K562 (cell line): ENCODE results near the gene SEC24C. TPM values are rescaled to one million over a fixed set of nuclear protein-coding genes. Genes with fewer than 3 reads are reported as not detected.

Experiments
- ATAC-seq: fragments of 200-7000 bp; cut with Tn5 transposase; 3 replicates; pipeline ENCODE4 v1.9.1; 2020; ENCODE audit warnings: moderate library complexity
- BruUV-seq: library from RNA; stranded (reverse); fragments of 400-500 nt; replicated peaks from 2 replicates; lab custom pipeline; 2021; lab: Mats Ljungman, UMichigan
- CTCF ChIA-PET: fragments of 300-600 bp; formaldehyde crosslinking; extraction: SDS; loops from one replicate; lab custom pipeline; 2021; ENCODE audit warnings: low intra/inter-chr PET ratio; lab: Yijun Ruan, JAX
- POLR2A ChIA-PET: fragments of 300-600, 350-650 bp; sonication (Branson Sonifier 250); formaldehyde crosslinking; extraction: SDS; loops from one replicate; lab custom pipeline; 2021; ENCODE audit warnings: antibody characterized with exemption, inconsistent platforms; lab: Yijun Ruan, JAX
- DNase-seq, 4 experiments: peaks; one replicate each; pipeline versions ENCODE4 v3.0.0 to v3.0.0-alpha.2; 2011 to 2018; ENCODE audit warnings: low spot score in 3 of 4, mixed read lengths in 3 of 4; ENCODE audit errors: extremely low read depth in 1 of 4
- FAIRE-seq: peaks from 2 replicates; lab custom pipeline; 2011; peaks lifted over from hg19 to GRCh38; lab: Jason Lieb, UNC
- H2AFZ ChIP-seq: 2 replicates; pipeline ENCODE4 v1.6.0; 2011; ENCODE audit warnings: low read depth, low read length, control low read depth, inconsistent platforms
- H3K27ac ChIP-seq: fragments of 200-600 bp; 3 replicates; pipeline ENCODE4 v1.8.0; 2011; ENCODE audit warnings: low read depth, mild to moderate bottlenecking, control low read depth, inconsistent platforms, low read length, moderate library complexity, mixed read lengths; ENCODE audit errors: extremely low read depth
- H3K27me3 ChIP-seq, 2 experiments: fragments of 300-600 bp in 1 of 2; 2 replicates in 1 of 2; 3 replicates in 1 of 2; pipeline versions ENCODE4 v1.6.0 to v1.8.0; 2011; ENCODE audit warnings: inconsistent platforms in 2 of 2, low read length in 2 of 2, mild to moderate bottlenecking in 1 of 2, mixed read lengths in 1 of 2, moderate library complexity in 1 of 2; ENCODE audit not compliant: control insufficient read depth in 2 of 2, insufficient read depth in 2 of 2
- H3K36me3 ChIP-seq: fragments of 300-600 bp; 3 replicates; pipeline ENCODE4 v1.8.0; 2011; ENCODE audit warnings: mild to moderate bottlenecking, low read length, inconsistent platforms; ENCODE audit not compliant: control insufficient read depth, insufficient read depth
- H3K4me1 ChIP-seq, 2 experiments: fragments of 200-600 bp in 1 of 2; replicated peaks in 1 of 2; 2 replicates in 1 of 2; 3 replicates in 1 of 2; pipeline versions ENCODE4 v1.5.1 to v1.8.0; 2011; ENCODE audit warnings: inconsistent platforms in 2 of 2, low read length in 2 of 2, mild to moderate bottlenecking in 1 of 2, mixed read lengths in 1 of 2, moderate library complexity in 1 of 2; ENCODE audit not compliant: control insufficient read depth in 2 of 2, insufficient read depth in 2 of 2
- H3K4me2 ChIP-seq: 2 replicates; pipeline ENCODE4 v1.6.1; 2011; ENCODE audit warnings: low read length, control low read depth, inconsistent platforms, mixed read lengths; ENCODE audit not compliant: insufficient read depth
- H3K4me3 ChIP-seq: fragments of 200-600 bp; sonication (generic), shearing (Covaris generic); 2 replicates; pipeline ENCODE4 v1.5.1; 2016; ENCODE audit warnings: control low read depth, inconsistent platforms
- H3K79me2 ChIP-seq: fragments of 200-600 bp; 3 replicates; pipeline ENCODE4 v1.8.0; 2011; ENCODE audit warnings: low read length, inconsistent platforms; ENCODE audit not compliant: control insufficient read depth, insufficient read depth
- H3K9ac ChIP-seq, 2 experiments: 2 replicates each; pipeline versions ENCODE4 v1.6.0 to v1.6.1; 2011; ENCODE audit warnings: low read depth in 2 of 2, low read length in 2 of 2, control low read depth in 1 of 2, inconsistent platforms in 1 of 2, mild to moderate bottlenecking in 1 of 2, mixed read lengths in 1 of 2; ENCODE audit not compliant: insufficient read depth in 1 of 2
- H3K9me1 ChIP-seq: one replicate; pipeline ENCODE4 v1.6.0; 2011; ENCODE audit warnings: inconsistent platforms, mild to moderate bottlenecking, low read length, moderate library complexity; ENCODE audit not compliant: control insufficient read depth, insufficient read depth
- H3K9me3 ChIP-seq: replicated peaks from 2 replicates; pipeline ENCODE4 v1.5.1; 2011; ENCODE audit warnings: low read depth, low read length, inconsistent platforms; ENCODE audit not compliant: control insufficient read depth, insufficient read depth
- H4K20me1 ChIP-seq: replicated peaks from 2 replicates; pipeline ENCODE4 v1.6.1; 2011; ENCODE audit warnings: low read length, inconsistent platforms, mixed read lengths; ENCODE audit not compliant: control insufficient read depth, insufficient read depth
- CEBPG ChIP-seq, 3 experiments: fragments of 200-800 bp in 1 of 3; sonication (Bioruptor generic) in 1 of 3; sonication (generic) in 1 of 3; formaldehyde crosslinking in 1 of 3; IDR thresholded peaks in 2 of 3; conservative IDR thresholded peaks in 1 of 3; 2 replicates each; pipeline versions ENCODE4 v1.6.1 to v1.8.0; 2016 to 2022; ENCODE audit warnings: missing compliant biosample characterization in 2 of 3, missing genetic modification characterization in 2 of 3, mild to moderate bottlenecking in 1 of 3, missing genetic modification reagents in 1 of 3
- DPF2 ChIP-seq: fragments of 450-650 bp; IDR thresholded peaks from 2 replicates; pipeline ENCODE4 v1.6.1; 2016
- ETV6 ChIP-seq, 3 experiments: fragments of 150-350 bp in 1 of 3; sonication (generic) in 1 of 3; formaldehyde crosslinking in 1 of 3; IDR thresholded peaks; 2 replicates each; pipeline versions ENCODE4 v1.6.1 to v1.8.0; 2014 to 2022; ENCODE audit warnings: borderline replicate concordance in 2 of 3, low read depth in 2 of 3, antibody characterized with exemption in 1 of 3, low read length in 1 of 3, mild to moderate bottlenecking in 1 of 3, missing genetic modification reagents in 1 of 3
- PRPF4 ChIP-seq: fragments of 200-400 bp; formaldehyde crosslinking; IDR thresholded peaks from one replicate; pipeline ENCODE4 v1.6.1; 2017; ENCODE audit warnings: low read length, low read depth, mild to moderate bottlenecking; ENCODE audit not compliant: insufficient read depth, poor library complexity, severe bottlenecking
- WGBS: fragments of 100-300 bp; shearing (Covaris generic); methylation state at CpG from one replicate; pipeline ENCODE4 v1.1.6; 2016; ENCODE audit warnings: low coverage, mixed read lengths; ENCODE audit not compliant: insufficient coverage; ENCODE audit errors: missing lambda C conversion rate; 5-methylcytosine and 5-hydroxymethylcytosine counted together
- in situ Hi-C: fragments of 300-500 bp; cut with MboI; formaldehyde crosslinking; loops from 4 replicates; pipeline ENCODE4 v1.15.0; 2018; ENCODE audit warnings: inconsistent platforms, mixed read lengths
- intact Hi-C: fragments of 100-400 bp; cut with micrococcal nuclease; formaldehyde crosslinking; loops from 2 replicates; pipeline ENCODE4 v1.14.2; 2022
- polyA plus RNA-seq, 8 experiments: library from polyadenylated mRNA; depleted of rRNA in 4 of 8; stranded (reverse) in 5 of 8; unstranded in 3 of 8; fragments of >200 nt; fragmentation: Nextera tagmentation in 2 of 8; fragmentation: Illumina TruSeq in 1 of 8; extraction: Ambion mirVana in 2 of 8; extraction: Trizol in 1 of 8; gene quantifications; 2 replicates each; pipeline versions ENCODE4 v1.2.1 to v1.2.3, GENCODE V29; 2011 to 2014; ENCODE audit warnings: inconsistent platforms in 1 of 8, missing spikeins in 1 of 8
- total RNA-seq, 7 experiments: library from RNA; depleted of rRNA in 6 of 7; stranded (reverse); fragments of >200 nt in 6 of 7; fragmentation: Illumina TruSeq in 2 of 7; extraction: Trizol in 2 of 7; gene quantifications; 2 replicates each; pipeline versions ENCODE4 v1.2.1 to v1.2.3, GENCODE V29; 2011 to 2021; ENCODE audit warnings: low replicate concordance in 1 of 7
- TF ChIP-seq, protein P1 (sequence below): fragments of 200-800 bp; sonication (Bioruptor generic); IDR thresholded peaks from 2 replicates; pipeline ENCODE4 v1.6.1; 2017; ENCODE audit warnings: missing genetic modification characterization, missing compliant biosample characterization

The SEC24C gene
- total and polyA plus RNA-seq, 9 of the 15 experiments (the other 6 are each of a cell fraction or from before 2014, with no cell fraction given) = 19.0 to 115 (median 70.5) TPM

GRCh38 chr10:73812657-73813056 is 68.5 kb downstream of the SEC24C start:
- Histone ChIP-seq H3K9ac (peak overlapping the region in 1 of 2 experiments; percentile 73; a peak in 1 of 4 replicates), H3K79me2 (peaks cover 13% of the 10 kb centered on the region), H3K9me1 (no peaks in the 10 kb centered on the region), H3K27me3 (no peaks in the 10 kb centered on the region), H3K4me1 (peaks cover 46 to 55% of the 10 kb centered on the region in 2 experiments), H4K20me1 (no peaks in the 10 kb centered on the region), H3K4me3 (no peak overlapping the region), H3K9me3 (no peaks in the 10 kb centered on the region), H2AFZ (no peak overlapping the region), H3K27ac (no peak overlapping the region), H3K4me2 (no peak overlapping the region), H3K36me3 (peaks cover 43% of the 10 kb centered on the region; the same call in 1 of the 3 replicates)
- ATAC-seq (no peak), DNase-seq (no peak), FAIRE-seq (no peak)
- intact Hi-C loops = no loop called here
- TF ChIP-seq, protein P1, sequence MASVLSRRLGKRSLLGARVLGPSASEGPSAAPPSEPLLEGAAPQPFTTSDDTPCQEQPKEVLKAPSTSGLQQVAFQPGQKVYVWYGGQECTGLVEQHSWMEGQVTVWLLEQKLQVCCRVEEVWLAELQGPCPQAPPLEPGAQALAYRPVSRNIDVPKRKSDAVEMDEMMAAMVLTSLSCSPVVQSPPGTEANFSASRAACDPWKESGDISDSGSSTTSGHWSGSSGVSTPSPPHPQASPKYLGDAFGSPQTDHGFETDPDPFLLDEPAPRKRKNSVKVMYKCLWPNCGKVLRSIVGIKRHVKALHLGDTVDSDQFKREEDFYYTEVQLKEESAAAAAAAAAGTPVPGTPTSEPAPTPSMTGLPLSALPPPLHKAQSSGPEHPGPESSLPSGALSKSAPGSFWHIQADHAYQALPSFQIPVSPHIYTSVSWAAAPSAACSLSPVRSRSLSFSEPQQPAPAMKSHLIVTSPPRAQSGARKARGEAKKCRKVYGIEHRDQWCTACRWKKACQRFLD (CRISPR knock-in tag) = no peak
- TF ChIP-seq CEBPG (CRISPR knock-in tag; IDR thresholded peaks at IDR 0.05) (no peak), CEBPG (tag; conservative IDR thresholded peaks at IDR 0.05 in 1 of 2, IDR thresholded peaks at IDR 0.05 in 1 of 2) (no peak), PRPF4 (no peak), DPF2 (no peak), ETV6 (IDR thresholded peaks at IDR 0.05; ENCODE audit: borderline replicate concordance in 1 of 2, low read depth in 2 of 2, low read length in 1 of 2) (no peak), ETV6 (CRISPR knock-in tag; IDR thresholded peaks at IDR 0.05; ENCODE audit: borderline replicate concordance) (no peak)
- WGBS = 85% methylated on average over 4 of the region's 4 CpGs
- CTCF ChIA-PET = no interaction called here
- in situ Hi-C loops = no loop called here
- no TSS peak for BruUV-seq
- POLR2A ChIA-PET = interaction anchor here (0.7 to 2.7 kb wide), 2 partner anchors 10 to 159 kb away, joined by 3 to 8 read pairs; no protein-coding TSS in a partner anchor
